ENCODE data around the gene HDGF. TPM values are rescaled to one million over a fixed set of nuclear protein-coding genes. Genes with fewer than 3 reads are reported as not detected.

Gene HDGF
- total and polyA plus RNA-seq, 2 donors (not counting 1 experiment from before 2014, with no cell fraction given): 99.1 to 138 TPM

DNA sequence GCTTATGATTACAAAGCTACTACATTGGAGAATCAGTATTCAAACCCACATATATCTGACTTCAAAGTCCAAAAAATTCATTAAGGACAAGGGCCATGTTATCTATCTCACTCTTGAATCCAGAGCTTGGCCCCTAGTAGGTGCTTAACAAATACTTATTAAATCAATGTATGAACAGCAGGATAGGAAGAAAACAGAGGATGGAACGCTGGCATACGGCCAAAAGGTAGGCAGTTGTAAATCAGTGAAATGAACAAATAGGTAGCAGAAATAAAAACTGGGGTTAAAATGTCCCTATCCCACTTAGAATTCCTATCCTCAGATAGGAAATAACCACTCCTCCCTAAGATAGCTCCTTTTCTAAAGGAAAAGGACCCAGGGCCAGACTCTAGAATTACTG, 12.6 kb downstream of the HDGF start:
- Histone ChIP-seq H3K27me3 (ENCODE audit: control insufficient read depth, insufficient read depth, low read length) (no peaks in the 10 kb centered on the region), H3K9me3 (ENCODE audit: control insufficient read depth, insufficient read depth, low read depth, low read length) (no peaks in the 10 kb centered on the region), H3K79me2 (ENCODE audit: control insufficient read depth, insufficient read depth, low read length) (peaks cover 18% of the 10 kb centered on the region), H3K36me3 (ENCODE audit: control insufficient read depth, insufficient read depth, low read length) (peaks cover 21% of the 10 kb centered on the region), H4K20me1 (ENCODE audit: control insufficient read depth, extremely low read depth, insufficient read depth, low read length) (no peaks in the 10 kb centered on the region), H3K9ac (ENCODE audit: insufficient read depth, low read length) (no peak overlapping the region), H3K4me1 (ENCODE audit: control insufficient read depth, extremely low read depth, insufficient read depth, low read length) (peaks cover 4% of the 10 kb centered on the region), H3K4me2 (ENCODE audit: extremely low read depth, insufficient read depth, low read length) (no peak overlapping the region), H3K4me3 (replicated peaks in 1 of 4; ENCODE audit: control extremely low read depth in 1 of 4, insufficient read depth in 1 of 4, low read depth in 3 of 4, low read length in 4 of 4) (no peak overlapping the region), H3K27ac (ENCODE audit: insufficient read depth, low read length) (no peak overlapping the region), H2AFZ (ENCODE audit: low read length) (no peak overlapping the region)
- no peak for TF ChIP-seq EZH2 (IDR thresholded peaks at IDR 0.05; ENCODE audit: low read length, missing control alignments)
- TF ChIP-seq, protein P1, sequence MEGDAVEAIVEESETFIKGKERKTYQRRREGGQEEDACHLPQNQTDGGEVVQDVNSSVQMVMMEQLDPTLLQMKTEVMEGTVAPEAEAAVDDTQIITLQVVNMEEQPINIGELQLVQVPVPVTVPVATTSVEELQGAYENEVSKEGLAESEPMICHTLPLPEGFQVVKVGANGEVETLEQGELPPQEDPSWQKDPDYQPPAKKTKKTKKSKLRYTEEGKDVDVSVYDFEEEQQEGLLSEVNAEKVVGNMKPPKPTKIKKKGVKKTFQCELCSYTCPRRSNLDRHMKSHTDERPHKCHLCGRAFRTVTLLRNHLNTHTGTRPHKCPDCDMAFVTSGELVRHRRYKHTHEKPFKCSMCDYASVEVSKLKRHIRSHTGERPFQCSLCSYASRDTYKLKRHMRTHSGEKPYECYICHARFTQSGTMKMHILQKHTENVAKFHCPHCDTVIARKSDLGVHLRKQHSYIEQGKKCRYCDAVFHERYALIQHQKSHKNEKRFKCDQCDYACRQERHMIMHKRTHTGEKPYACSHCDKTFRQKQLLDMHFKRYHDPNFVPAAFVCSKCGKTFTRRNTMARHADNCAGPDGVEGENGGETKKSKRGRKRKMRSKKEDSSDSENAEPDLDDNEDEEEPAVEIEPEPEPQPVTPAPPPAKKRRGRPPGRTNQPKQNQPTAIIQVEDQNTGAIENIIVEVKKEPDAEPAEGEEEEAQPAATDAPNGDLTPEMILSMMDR (conservative IDR thresholded peaks at IDR 0.05 in 1 of 2, IDR thresholded peaks at IDR 0.05 in 1 of 2; ENCODE audit: low read depth in 1 of 2, low read length in 2 of 2): no peak
- DNase-seq (ENCODE audit: low read depth in 2 of 2): no peak

DNA sequence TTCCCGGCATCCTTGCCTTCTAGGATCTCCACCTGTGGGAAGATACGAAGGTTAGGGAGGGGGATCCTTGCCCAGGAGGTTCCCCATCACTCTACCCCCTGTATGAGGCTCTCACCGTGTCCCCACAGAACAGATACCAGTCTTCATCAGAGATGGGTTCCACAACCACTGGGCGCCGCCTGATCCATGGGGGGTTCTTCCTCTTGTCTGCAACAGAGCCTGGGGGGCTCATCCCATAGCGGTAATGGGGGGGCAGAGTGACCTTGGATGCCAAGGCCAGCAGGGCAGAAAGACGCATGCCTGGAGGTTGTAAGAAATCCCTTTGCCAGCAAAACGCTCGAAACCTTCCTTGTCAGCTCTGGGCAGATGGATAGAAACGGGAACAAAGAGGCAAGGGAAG, 13.1 kb downstream of the HDGF start:
- no peak for TF ChIP-seq EZH2 (IDR thresholded peaks at IDR 0.05; ENCODE audit: low read length, missing control alignments)
- TF ChIP-seq, protein P1 (conservative IDR thresholded peaks at IDR 0.05 in 1 of 2, IDR thresholded peaks at IDR 0.05 in 1 of 2; ENCODE audit: low read depth in 1 of 2, low read length in 2 of 2): no peak
- Histone ChIP-seq H3K27me3 (ENCODE audit: control insufficient read depth, insufficient read depth, low read length) (no peaks in the 10 kb centered on the region), H3K9me3 (ENCODE audit: control insufficient read depth, insufficient read depth, low read depth, low read length) (no peaks in the 10 kb centered on the region), H3K79me2 (ENCODE audit: control insufficient read depth, insufficient read depth, low read length) (peaks cover 14% of the 10 kb centered on the region), H4K20me1 (ENCODE audit: control insufficient read depth, extremely low read depth, insufficient read depth, low read length) (no peaks in the 10 kb centered on the region), H3K4me2 (ENCODE audit: extremely low read depth, insufficient read depth, low read length) (no peak overlapping the region), H3K27ac (ENCODE audit: insufficient read depth, low read length) (no peak overlapping the region), H3K4me3 (replicated peaks in 1 of 4; ENCODE audit: control extremely low read depth in 1 of 4, insufficient read depth in 1 of 4, low read depth in 3 of 4, low read length in 4 of 4) (no peak overlapping the region), H3K9ac (ENCODE audit: insufficient read depth, low read length) (no peak overlapping the region), H3K4me1 (ENCODE audit: control insufficient read depth, extremely low read depth, insufficient read depth, low read length) (peaks cover 4% of the 10 kb centered on the region), H2AFZ (ENCODE audit: low read length) (no peak overlapping the region), H3K36me3 (ENCODE audit: control insufficient read depth, insufficient read depth, low read length) (peaks cover 19% of the 10 kb centered on the region)
- DNase-seq (ENCODE audit: low read depth in 2 of 2): no peak

DNA sequence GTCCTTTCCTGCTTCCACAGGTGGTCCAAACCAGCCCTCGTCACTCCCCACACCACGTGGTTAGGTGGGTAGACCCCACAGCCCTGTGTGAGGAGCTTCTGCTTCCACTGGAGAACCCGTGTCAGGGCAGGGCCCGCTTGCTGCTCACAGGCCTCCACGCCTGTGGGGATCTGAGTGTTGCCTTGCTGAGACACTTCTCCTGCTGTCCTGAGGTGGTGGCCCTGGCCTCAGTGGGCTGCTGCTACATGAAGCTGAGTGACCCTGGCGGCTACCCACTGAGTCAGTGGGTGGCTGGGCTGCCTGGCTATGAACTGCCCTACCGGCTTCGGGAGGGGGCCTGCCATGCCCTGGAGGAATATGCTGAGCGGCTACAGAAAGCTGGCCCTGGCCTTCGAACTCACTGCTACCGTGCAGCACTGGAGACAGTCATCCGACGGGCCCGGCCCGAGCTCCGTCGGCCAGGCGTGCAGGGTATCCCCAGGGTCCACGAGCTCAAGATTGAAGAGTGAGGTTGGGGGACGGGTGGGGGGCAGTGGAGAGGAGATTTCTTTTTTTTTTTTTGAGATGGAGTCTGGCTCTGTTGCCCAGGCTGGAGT, 17.4 kb downstream of the HDGF start:
- Histone ChIP-seq H4K20me1 (ENCODE audit: control insufficient read depth, extremely low read depth, insufficient read depth, low read length) (no peaks in the 10 kb centered on the region), H3K4me2 (ENCODE audit: extremely low read depth, insufficient read depth, low read length) (no peak overlapping the region), H3K79me2 (ENCODE audit: control insufficient read depth, insufficient read depth, low read length) (peaks cover 4% of the 10 kb centered on the region), H3K9me3 (ENCODE audit: control insufficient read depth, insufficient read depth, low read depth, low read length) (no peaks in the 10 kb centered on the region), H3K27me3 (ENCODE audit: control insufficient read depth, insufficient read depth, low read length) (no peaks in the 10 kb centered on the region), H3K4me1 (ENCODE audit: control insufficient read depth, extremely low read depth, insufficient read depth, low read length) (peaks cover 2% of the 10 kb centered on the region), H2AFZ (ENCODE audit: low read length) (no peak overlapping the region), H3K27ac (ENCODE audit: insufficient read depth, low read length) (no peak overlapping the region), H3K4me3 (replicated peaks in 1 of 4; ENCODE audit: control extremely low read depth in 1 of 4, insufficient read depth in 1 of 4, low read depth in 3 of 4, low read length in 4 of 4) (no peak overlapping the region), H3K9ac (ENCODE audit: insufficient read depth, low read length) (no peak overlapping the region), H3K36me3 (ENCODE audit: control insufficient read depth, insufficient read depth, low read length) (peaks cover 10% of the 10 kb centered on the region)
- DNase-seq (ENCODE audit: low read depth in 2 of 2): no peak
- TF ChIP-seq, protein P1 (conservative IDR thresholded peaks at IDR 0.05 in 1 of 2, IDR thresholded peaks at IDR 0.05 in 1 of 2; ENCODE audit: low read depth in 1 of 2, low read length in 2 of 2): no peak
- TF ChIP-seq EZH2 (IDR thresholded peaks at IDR 0.05; ENCODE audit: low read length, missing control alignments): no peak
